CD4-positive, alpha-beta T cell treated with Interleukin-17A for 4 hours (primary cell): ENCODE results near the gene AADAC.
"Not testable (repeated sequence)": the region's sequence is repeated elsewhere in the genome, so short reads cannot be mapped to it uniquely, and the experiment has no call there.

Source experiments
- DNase-seq: peaks from one replicate; pipeline ENCODE4 v3.0.0-alpha.2; 2020; ENCODE audit warnings: mixed read lengths

AADAC gene, protein sequence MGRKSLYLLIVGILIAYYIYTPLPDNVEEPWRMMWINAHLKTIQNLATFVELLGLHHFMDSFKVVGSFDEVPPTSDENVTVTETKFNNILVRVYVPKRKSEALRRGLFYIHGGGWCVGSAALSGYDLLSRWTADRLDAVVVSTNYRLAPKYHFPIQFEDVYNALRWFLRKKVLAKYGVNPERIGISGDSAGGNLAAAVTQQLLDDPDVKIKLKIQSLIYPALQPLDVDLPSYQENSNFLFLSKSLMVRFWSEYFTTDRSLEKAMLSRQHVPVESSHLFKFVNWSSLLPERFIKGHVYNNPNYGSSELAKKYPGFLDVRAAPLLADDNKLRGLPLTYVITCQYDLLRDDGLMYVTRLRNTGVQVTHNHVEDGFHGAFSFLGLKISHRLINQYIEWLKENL

DNA sequence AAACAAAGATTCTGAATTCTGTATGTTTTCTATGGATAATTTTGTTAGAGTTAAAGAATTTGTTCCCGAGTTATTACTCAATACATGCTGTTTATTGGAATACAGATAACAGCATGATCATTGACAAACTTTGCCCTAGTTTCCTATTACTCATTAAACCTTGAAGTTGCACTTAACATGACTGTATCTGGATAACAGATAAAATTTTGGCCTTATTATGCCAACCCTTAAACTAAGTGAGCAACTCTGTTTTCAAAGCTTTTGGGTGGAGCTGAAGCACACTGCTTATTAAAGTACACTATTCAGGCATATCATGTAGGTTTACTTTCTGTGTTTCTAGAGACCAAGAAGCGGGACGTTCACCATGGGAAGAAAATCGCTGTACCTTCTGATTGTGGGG, at the start of gene AADAC:
TSS of gene AADAC (plus strand) at position 318 of the 400 bp plus-strand sequence. CDS start at position 365, 47 bp downstream.
- DNase-seq, result no peak

DNA sequence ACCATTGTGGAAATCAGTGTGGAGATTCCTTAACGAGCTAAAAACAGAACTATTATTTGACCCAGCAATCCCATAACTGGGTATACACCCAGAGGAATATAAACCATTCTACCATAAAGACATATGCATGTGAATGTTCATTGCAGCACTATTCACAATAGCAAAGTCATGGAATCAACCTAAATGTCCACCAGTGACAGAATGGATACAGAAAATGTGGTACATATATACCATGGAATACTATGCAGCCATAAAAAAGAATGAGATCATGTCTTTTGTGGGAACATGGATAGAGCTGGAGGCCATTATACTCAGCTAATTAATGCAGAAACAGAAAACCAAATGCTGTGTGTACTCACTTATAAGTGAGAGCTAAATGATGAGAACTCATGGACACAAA, 49.2 kb upstream of the AADAC start:
- not testable (repeated sequence) for DNase-seq

DNA sequence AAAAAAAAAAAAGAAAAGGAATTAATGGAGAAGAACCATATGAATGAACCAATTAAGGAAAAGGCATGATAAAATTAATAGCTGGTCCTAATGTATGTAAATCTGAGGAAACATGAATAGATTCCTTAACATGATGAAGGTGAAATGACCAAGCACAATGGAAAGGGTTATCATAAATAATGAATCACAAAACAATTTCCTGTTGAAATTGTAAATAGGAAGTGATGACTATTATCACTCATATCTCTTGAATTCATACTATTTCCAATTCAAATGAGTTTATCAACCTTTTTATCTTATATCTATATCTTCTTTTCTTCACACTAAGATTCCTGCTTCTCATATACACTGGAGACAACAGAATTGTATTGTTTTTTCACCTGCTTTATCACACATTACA, 48.2 kb upstream of the AADAC start:
- DNase-seq, result no peak

DNA sequence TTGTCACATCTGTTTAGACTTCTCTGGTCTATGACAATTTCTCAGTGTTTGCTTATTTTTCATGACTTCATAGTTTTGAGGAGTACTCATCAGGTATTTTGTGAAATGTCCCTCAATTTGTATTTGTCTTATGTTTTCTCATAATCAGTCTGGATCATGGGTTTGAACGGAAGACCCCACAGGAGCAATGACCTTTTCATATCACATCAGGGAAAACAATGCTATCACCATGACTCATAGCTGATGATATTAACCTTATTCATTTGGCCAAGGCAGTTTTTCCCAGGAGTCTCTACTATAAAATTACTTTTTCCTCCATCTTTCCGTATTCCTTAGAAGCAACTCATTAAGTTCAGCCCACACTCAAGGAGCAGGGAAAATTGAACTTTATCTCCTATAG, 47.5 kb upstream of the AADAC start:
- no peak for DNase-seq

DNA sequence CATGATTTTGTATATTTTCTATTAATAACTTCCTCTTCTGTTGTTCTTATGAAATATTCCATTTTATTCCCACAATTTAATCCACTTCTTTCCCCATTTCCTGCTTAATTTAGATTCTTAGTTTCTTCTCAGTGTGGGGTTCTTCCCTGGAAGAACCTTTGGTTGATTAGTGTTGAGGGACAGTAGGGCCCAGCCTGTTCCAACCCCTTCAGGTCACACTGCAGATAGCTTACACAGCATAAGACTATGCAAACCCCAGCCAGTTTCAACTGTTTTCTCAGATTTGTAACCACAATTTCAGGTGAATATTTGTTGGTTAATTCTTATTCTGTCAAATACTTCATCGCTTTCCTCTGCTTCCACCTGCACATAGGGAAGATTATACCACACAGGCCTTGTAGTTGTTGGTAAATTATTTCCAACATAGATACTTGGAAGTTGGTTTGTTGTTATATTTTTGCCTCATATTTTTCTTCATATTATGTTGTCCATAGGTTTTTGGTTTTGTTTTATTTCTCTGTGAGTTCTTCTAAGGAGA, 45.5 kb upstream of the AADAC start:
- DNase-seq, result no peak

DNA sequence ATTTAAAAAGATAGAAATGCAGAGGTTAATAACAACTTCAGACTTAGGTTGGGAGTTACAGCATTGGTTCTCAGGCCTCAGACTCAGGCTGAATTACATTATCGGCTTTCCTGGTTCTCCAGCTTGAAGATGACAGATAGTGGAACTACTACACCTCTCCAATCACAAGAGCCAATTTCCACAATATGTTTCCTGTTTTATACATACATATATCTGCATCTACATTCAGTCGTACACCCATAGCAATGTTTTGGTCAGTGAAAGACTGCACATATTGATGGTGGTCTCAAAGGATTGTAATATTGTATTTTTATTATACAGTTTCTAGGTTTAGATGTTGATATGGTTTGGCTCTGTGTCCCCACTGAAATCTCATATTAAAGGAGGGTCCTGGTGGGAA, 44.7 kb upstream of the AADAC start:
- DNase-seq, result no peak

DNA sequence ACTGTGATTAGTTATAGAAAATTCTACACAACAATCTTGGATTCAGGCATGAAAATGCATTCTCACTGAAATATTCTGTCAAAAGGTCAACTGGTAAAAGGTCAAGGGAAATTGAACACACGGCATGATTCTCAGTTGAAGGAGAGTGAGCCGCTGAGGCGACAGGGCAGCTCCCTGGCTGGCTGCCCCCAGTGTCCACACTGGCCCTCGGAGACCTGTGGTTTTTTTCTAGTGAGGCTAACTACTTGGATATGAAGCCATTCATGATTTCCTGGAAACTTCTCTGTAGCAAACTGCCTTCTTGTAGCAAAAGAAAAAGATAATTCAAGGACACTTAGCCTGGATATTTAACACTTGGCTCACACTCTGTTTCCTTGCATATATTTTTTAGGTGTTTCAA, 43.0 kb upstream of the AADAC start:
- DNase-seq, result no peak

DNA sequence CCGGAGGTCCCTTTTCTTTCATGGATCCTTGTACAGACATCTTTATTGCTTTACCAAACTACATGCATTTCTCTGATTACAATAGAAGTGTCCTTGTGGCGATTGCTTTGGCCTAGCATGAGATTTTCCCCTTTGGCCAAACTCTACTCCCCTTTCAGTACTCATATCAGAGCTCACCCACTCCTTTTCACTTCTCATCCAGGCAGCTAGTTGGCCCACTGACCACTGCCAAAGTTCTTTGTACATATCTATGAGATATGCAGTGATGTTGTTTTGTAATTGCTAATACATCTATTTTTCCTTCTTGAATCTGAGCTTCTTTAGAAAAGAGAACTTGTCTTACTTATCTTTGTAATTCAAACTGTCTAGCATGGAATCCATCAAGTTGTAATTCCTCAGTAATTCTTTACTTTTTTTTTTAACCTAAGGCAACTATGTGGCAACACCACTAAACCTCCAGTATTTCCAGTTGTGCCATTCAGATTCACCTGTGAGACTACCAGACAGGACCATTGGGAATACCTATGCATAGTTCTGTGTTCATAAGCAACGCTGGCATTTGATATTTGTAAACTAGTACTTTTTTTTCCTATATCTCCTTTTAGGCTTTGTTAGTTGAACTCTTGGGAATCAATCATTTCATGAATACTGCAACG, 41.0 kb upstream of the AADAC start:
- DNase-seq, result no peak

DNA sequence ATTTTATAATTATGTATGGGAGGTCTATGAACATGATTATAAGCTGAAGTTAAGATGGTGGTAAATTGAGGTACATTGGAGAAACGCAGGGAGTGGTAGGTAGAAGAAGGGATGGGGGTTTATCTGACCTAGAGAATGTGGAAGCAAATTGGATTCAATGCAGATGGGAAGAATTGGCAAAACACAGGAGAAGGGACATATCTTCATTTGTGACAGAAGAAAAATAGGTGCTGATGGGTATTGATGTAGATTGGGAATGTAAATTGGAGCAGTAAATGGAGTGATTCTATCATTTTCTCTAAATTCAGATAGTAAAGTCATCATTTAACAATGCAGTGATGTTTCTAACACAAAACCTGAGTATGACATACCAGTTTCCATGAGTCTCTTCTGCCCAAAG, 39.7 kb upstream of the AADAC start:
- DNase-seq, result no peak

DNA sequence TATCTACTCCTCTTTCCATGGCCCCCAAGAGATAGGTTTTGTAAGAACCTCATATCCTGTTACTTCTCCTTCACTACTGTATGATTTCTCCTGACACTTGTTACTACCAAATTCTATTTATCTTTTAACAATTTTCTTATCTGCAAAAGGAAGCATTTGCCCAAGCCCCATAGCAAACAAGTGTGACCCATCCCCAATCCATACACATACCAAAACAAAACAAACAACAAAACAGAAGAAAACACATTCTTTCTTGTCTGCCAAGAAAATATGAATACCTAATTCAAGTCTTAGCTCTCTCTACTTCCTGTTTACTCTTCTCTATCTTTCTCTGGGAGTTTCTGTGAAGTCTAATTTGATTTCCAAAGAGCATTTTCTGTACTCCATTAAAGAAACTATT, 39.0 kb upstream of the AADAC start:
- DNase-seq, result no peak

DNA sequence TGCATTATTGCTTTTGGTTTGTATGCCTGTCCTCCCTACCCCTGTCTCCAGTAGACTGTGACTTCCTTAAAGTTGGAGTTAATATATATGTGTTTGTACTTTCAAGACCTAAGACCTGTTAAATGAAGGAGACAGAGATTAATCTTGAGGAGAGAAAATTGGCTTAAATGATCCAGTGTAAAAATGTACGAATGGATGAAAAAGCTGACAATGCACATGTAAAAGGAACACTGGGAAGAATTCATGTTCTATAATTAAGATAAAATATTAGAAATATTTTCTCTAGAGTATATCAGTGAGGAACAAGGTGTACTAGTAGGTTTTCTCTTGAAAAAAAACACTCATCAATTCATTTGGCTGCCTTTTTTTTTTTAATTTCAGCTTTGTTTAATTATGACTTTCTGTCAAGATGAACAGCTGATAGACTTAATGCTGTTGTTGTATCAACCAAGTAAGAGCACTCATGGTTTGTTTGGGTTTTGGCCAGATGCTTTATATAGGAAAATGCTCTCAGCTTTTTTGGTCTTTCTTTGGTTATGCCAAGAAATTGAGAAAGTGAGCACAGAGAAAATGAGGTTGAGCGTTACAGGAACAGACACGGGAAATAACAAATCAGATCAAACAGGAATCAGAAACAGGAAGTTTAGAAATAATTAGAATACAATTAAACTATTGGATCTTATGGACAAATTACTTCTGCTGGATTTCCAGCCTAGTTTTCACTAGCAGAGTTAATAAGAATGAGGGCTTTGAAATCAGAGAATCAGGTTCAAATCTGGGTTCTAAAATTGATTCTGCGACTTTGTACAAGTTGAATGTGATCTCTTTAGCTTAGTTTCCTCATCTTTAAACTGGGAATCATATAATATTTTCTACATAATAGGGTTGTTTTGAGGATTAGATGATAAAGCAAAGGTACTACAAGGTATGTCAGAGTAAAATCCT, 38.3 kb upstream of the AADAC start:
- no peak for DNase-seq

DNA sequence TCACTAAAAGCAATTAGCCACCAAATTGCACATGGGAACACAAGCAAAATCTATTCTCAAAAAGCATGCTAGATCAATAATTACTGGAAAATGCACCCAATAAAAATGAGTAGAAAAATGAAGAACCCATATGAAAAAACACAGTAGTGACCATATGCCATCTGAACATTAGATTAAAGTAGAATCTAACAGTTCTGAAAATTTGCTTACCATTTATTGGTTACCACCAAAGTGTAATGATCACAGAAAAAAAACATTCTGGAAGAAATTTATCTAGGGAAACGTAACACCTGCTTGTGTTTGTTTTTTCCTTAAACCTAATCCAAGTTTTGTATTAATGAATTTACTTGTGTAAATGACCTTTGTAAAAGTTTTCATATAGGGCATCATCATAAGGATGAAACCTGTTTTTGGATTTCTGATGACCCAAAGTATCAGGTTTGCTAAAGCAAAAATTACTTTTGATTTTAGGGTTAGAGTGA, 37.6 kb upstream of the AADAC start:
- DNase-seq, result no peak

DNA sequence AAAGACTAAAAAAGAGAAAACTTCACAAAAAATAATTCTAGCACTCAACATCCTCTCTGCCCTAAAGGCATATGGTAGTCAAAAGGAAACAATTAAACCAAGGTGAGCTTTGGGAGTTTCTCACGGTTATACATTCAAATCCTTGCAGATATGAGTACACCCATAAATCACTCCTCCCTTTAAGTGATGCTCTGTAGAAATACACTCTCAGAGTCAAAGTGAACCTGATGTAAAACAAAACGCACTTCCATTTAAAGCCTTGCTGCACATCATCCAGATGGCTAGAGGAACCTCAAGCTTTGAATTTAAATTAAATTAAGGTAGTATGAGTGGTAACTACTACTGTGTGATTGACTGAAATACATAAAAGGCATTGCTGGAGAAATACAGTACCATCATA, 36.0 kb upstream of the AADAC start:
- DNase-seq, result no peak

DNA sequence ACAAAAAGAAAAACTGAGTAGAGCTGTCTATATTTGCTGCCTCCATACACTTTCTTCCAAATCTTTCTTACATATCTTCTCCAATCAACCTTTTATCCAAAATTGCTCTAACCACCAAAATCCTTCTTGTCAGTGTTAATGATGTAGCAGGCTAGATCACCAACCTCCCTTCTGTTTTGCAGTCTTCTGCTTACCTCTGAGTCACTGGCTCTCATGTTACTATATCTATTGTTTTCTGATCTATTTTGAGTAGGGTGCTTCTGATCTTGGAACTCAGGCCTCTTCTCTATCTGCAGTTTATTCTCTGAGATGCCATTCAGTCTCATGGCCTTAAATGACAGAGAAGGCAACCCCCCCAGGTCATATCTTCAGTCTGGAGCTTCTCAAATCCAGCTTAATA, 26.3 kb upstream of the AADAC start:
- no peak for DNase-seq

DNA sequence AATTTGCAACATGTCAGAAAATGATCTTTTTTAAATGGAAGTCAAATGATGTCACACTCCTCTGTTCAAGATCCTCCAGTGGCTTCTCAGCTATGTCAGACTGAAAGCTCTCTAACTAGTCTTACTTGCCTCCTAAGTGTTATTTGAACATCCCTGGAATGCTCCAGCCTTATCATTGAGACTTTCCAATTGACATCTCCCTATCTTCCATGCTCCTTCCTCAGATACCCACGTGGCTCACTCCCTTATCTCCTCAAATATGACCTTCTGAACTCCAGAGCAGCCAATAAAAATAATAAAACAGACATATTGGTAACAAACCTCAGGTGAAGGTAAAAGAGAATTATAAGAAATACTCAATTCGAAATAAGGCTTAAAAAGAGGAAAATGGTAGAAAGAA, 25.5 kb upstream of the AADAC start:
- DNase-seq, result no peak

DNA sequence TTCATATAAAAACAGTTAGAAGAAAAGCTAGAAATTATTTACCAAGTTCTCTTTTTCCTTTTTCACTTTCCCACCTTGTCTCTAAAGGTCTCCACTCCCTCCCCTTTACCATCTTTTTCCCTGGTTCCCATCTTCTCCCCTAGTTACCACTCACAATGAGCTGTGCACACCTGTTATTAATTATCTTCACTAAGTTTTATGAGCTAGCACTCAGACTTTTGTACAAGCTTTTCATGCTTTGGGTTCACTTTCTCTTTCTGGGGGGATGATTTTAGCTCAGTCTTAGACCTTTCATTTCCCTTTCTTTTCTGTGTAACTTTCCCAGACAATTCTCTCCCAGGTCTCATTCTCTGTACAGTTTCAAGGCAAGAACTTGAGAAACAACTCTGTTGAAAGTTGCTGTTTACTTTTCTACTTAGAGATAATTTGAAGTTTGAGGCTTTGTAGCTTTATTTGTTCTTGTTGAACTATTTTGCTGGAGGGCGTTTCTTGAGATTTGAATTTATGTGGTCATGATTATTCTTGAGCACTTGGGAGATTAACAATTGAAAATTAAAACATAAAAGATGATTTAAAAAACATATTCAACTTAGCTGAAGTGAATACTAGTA, 24.0 kb upstream of the AADAC start:
- DNase-seq, result no peak

DNA sequence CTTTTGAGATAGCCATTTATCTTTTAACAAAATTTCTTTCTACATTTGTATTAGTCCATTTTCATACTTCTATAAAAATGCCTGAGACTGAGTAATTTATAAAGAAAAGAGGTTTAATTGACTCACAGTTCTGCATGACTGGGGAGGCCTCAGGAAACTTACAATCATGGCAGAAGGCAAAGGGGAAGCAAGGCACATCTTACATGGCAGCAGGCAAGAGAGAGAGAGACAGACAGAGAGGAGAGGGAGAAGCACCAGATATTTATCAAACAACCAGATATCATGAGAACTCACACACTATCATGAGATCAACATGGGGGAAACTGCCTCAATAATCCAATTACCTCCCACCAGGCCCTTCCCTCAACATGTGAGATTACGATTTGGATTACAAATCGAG, 23.2 kb upstream of the AADAC start:
- not testable (repeated sequence) for DNase-seq

DNA sequence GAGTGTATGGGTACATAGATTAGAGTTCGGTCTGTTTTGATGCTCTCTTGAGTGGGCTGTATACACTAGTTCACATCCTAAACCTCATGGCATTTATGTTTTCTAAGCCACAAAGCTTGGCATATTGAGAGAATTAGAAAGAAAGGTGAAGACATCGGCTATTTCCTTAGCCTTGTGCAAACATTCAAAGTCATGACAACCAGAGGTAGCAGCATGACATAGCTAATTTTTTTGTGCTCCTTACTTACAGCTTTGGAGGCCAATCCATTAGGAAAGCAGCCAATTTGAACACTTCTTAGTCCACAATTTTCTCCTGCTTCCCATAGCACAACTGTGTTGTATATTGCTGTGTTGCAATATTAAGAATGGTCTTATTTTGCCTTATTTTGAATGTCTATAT, 21.5 kb upstream of the AADAC start:
- DNase-seq, result no peak

DNA sequence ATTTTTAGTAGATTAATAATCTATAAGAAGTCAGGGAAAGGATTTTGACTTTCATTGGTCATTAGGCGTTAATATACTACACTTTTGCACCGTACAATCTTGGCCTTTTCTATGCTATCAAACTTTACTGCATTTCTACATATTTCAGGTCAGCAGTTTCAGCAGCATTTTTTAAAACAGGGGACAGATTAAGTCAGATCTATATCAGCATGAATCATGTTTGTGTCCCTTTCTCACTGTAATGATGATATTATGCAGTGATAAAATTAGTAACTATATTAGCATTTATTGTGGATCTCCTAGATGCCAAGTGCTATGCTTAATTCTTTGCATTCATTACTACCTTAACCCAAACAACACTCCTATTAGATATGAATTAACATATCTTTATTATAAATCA, 20.3 kb upstream of the AADAC start:
- DNase-seq, result no peak

DNA sequence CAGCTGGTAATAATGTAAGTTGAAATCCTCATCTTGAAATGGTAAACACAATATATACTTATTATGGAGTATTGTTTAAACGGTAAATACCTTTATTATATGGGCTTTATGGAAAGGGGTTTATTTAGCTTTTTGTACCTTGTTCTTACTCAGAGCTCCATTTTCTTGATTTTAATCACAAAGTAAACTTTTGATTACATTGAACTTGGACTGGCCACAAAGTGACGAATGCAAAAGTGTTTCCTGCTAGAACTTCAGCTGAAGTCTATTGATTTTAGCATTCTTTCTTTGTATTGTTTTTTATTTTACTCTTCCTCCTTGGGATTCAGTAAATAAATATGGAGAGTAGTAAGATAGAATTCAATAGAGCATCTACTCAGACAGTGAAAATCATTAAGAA, 19.8 kb upstream of the AADAC start:
- DNase-seq, result no peak

DNA sequence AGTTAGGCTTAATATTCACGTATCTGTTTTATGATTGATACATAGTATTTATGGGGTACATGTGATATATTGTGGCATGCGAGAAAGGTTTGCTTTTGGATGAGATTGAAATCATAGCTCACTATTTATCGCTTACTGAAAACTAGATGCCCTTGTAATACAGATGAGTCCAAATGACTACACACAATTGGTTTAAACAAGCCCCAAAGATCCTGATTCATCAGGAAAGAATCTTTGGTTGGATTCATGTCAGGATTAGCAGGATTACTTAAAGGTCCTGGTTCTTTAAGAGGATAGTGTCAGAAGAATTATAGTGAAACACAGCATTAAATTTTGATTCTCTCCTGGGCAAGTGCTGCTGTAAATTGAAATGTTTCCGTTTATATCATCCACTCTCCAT, 18.6 kb upstream of the AADAC start:
- no peak for DNase-seq

DNA sequence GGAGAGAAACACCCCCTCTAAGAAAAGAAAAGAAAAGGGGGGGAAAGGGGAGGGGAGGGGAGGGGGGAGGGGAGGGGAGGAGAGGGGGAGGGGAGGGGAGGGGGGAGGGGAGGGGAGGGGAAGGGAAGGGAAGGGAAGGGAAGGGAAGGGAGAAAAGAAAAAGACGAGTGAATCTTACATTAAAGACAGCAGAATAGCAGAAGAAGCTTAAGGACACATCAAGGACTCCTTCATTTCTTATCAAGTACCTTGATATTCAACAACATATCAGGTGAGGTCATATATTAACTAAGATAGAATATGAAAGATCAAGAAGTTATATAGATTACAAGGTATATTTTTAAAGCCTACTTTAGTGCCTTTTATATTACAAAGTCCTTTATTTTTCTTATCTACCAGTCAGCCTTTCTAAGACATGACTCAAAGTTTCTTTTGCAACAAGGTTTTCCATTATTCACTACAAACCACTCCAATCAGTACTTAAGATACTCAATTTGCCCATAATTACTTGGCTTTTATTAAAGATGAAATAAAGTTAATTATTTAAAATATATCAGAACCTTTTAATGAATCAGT, 17.7 kb upstream of the AADAC start:
- DNase-seq, result no peak
